ENCODE data around the gene ACOT7.

- no peak for TF ChIP-seq CTCF (IDR thresholded peaks at IDR 0.05)
- TF ChIP-seq GABPB1 (CRISPR knock-in tag; IDR thresholded peaks at IDR 0.05): no peak
- no peak for TF ChIP-seq TEAD4 (CRISPR knock-in tag; IDR thresholded peaks at IDR 0.05)
- TF ChIP-seq CREB1 (CRISPR knock-in tag; IDR thresholded peaks at IDR 0.05): no peak
Measured at GRCh38 chr1:6260961-6261614, 132.5 kb downstream of the ACOT7 start, which contains the start of gene GPR153.
